Measurements from ENCODE around the gene C5orf15. TPM values are rescaled to one million over a fixed set of nuclear protein-coding genes. Genes with fewer than 3 reads are reported as not detected.
A peak's percentile ranks its signal among the peaks of the same experiment; 100 is the strongest.
"Not testable (repeated sequence)": the region's sequence is repeated elsewhere in the genome, so short reads cannot be mapped to it uniquely, and the experiment has no call there.

C5orf15 gene
- total RNA-seq, 1 donor from 2014 or later, result 39.0 TPM

- no peak for DNase-seq (ENCODE audit: low spot score)
Observed at GRCh38 chr5:133963493-133964128, 4.8 kb downstream of the C5orf15 start.

GRCh38 chr5:133962801-133963476, 5.5 kb downstream of the C5orf15 start:
- DNase-seq (ENCODE audit: low spot score), result no peak

- DNase-seq (ENCODE audit: low spot score), result no peak
Observed at GRCh38 chr5:133962131-133962530, 6.3 kb downstream of the C5orf15 start.

GRCh38 chr5:133959643-133960042, 8.8 kb downstream of the C5orf15 start:
- DNase-seq (ENCODE audit: low spot score), result no peak

GRCh38 chr5:133957591-133957990, 10.8 kb downstream of the C5orf15 start:
- no peak for DNase-seq (ENCODE audit: low spot score)

DNA sequence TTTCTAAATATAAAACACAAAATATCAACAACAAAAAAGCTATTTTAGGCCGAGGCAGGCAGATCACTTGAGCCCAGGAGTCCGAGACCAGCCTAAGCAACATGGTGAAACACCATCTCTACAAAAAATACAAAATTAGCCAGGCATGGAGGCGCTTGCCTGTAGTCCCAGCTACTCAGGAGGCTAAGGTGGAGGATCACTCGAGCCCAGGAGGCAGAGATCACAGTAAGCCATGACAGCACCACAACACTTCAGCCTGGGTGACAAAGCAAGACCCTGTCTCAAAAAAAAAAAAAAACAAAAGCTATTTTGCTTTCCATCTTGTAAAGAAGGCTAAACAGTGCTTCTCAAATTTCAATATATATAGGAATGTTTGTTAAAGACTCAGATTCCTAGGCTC, 11.3 kb downstream of the C5orf15 start:
- DNase-seq (ENCODE audit: low spot score), result no peak

GRCh38 chr5:133956196-133956595, 12.2 kb downstream of the C5orf15 start:
- DNase-seq (ENCODE audit: low spot score), result not testable (repeated sequence)

DNA sequence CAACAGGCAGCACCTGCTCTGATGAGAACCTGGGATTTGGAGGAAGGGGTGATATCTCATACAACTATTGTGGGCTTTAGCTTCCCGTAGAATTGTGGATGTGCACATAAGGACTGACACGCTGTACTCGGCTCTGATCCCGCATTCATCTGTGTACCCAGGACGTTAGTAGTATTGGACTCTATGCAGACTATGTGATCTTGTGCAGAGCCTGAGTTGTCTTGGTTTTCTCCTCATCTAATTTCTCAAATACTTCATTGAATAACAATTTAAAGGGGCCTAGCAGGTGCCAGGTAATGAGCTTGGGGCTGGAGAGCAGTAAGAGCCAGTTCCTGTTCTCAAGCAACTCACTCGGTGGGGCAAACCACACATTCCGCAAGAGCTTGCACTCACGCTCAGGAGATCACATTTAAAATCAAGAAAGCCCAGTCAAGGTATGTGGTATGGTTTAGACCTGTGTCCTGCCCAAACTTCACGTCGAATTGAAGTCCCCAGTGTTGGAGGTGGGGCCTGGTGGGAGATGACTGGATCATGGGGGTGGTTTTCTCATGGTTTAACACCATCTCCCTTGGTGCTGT, 14.8 kb downstream of the C5orf15 start:
- DNase-seq (ENCODE audit: low spot score), result no peak

DNA sequence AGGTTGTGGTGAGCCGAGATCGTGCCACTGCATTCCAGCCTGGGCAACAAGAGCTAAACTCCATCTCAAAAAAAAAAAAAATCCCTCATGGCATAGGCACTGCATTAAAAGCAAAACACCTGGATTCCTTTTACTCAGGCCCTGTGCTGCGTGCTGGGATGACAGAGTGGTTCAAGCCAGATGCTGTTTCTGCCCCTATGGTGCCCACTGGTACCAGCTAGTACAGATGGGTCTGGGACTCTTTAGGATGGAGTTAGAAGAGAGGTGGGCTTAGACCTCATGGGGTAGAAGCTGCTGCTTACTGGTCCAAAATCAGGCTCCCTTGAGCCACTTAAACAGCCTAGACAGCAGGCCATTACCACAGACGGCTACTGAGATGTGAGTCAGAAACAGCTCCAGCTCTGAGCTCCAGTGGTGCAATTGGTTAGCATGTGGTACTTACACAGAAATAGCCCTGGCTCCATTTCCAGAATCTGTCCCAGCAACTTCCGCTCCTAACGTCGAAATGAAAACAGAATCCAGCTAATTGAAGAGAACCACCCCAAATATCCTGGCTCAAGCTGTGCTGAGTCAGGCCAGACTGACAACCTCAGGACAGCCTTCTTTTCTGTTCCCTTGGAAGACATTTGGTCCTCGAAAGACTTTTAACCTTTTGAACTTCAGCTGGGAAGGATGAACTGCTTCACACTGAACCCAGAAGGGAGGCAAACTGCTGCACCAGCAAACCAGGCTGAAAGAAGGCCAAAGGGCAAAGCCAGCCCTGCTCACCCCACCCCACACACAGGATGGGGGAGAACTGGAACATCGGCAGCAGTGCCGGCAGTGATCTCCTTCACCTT, 15.5 kb downstream of the C5orf15 start:
- peak; percentile 62 for DNase-seq (ENCODE audit: low spot score)

GRCh38 chr5:133950821-133951612, 17.4 kb downstream of the C5orf15 start:
- no peak for DNase-seq (ENCODE audit: low spot score)

DNA sequence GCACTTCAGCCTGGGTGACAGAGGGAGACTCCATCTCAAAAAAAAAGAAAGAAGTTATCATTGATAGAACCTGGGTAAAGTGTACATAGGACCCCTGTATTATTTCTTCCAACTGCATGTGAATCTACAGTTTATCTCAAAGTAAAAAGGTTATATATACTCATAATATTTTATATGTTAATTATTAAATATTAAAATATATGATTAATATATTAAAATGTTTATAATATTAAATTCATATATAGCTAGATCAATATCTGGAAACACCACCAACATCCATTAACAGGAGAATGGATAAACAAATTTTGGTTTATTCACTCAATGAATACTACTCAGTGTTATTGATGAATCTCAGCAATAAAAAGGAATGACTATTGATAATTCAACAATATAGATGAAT, 19.7 kb downstream of the C5orf15 start:
- no peak for DNase-seq (ENCODE audit: low spot score)

DNA sequence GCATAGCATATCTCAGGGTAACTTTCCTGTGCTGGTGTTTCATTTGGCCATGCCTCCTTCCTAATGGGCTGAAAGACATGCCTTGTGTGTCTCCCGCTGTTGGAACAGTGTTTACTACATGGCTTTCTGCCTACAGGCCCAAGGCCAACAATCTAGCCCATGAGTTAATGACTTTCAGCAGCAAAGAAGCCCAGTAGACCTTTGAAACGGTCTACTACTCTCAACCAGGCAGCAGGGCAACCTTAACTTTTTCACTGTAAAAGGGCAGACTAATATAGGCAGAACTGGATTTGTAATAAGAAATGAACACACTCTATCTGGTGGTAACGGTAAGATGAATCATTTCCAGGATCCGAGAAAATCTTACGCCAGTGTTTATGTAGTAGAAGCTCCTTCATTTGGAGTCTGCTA, 21.0 kb downstream of the C5orf15 start:
- no peak for DNase-seq (ENCODE audit: low spot score)

DNA sequence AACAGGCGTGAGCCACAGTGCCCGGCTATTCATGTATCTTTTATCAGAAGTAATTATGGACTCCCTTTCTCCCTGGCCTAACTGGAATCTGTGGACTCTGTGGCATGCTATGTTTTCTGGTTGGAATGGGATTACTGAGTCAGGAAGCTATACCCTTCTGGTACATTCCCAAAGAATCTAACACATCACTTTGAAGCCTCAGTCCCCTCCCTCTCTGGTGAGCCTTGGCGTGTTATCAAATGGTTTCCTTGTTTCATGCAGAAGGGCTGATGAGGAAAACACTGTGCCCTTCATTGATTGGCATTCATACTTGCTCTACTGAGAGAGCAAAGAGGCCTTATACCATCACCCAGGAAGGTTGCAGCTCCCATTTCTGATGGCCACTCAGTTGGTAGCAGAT, 22.9 kb downstream of the C5orf15 start:
- DNase-seq (ENCODE audit: low spot score), result no peak

DNA sequence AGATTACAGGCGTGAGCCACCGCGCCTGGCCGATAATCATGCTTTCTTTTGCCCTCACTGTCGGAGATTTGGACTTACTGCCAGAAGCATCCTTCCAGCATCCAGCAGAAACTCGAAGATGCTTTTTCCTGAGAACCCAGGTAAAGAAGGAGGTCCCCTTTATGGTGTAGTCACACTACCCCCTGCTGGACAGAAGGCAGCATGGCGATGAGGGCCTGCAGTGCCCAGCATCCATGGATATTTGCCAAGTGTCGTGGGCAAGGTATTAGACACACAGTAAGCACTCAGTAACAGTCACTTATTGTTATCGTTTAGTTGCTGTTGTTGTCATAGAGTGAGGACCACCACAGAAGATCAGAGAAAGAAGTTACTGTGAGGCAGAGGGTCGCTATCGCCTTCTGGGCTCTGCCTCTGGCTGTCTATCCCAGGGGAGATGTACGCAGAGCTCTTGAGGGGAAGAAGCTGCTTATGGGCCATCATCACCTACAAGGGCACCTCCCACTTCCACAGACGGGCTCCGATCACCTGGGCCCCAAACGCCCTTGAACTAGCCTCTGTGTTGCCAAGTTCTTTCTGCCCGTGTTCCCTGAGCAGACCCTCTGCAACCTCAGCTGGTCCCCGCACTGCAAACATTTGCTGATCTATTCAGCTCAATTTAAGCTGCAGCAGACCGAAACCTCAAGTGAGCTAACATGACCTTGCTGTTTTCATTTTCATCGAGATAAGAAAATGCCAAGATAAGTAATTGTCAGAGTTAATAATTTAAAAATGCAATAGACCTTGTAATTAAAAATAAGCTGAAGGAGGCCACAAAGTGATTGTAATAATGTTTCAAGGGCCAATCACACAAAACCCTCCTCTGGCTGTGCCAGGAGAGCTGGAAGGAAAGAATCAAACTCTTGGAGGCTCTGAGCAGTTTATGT, 23.9 kb downstream of the C5orf15 start:
- peak; percentile 67 for DNase-seq (ENCODE audit: low spot score)

- DNase-seq (ENCODE audit: low spot score), result no peak
Observed at GRCh38 chr5:133943475-133943817, 25.0 kb downstream of the C5orf15 start.

DNA sequence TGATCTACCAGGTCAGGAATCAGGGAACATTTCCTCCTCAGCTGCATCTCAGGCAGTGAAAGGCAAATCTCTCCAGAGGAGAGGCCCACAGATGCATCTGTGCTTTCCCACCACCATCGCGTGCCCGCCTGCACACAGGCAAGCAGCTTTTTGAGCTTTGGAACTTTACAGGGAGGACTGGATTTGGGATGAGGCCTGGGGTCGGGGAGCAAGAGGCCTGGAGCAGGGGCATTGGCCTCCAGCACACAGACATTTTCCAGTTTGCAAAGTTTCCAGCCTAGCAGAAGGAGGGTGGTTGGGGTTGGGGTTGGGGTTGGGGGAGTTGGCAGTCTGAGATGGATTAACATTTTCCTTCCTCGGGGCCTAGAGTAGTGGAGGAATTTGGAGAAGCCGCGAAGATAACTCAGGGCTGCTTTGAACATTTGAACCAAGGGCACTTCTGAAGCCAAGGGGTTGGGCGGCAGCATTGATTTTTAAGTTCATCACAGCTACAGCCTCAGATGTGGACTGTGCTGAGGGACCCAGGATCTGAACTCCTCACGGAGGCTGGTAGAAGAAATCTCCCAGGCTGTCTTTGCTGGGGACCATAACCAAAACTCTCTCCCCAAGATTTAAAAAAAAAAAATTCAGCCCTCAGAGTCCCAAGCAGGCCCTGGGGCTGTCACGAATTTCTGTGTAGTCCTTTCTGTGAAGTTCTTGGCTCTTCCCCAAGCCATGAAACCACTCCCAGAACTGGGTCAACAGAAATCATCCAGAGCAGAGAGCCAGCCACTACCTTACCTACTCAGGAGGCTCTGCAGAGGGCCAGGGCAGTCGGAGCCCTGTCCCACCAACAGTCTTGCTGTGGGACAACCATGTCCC, 25.6 kb downstream of the C5orf15 start:
- DNase-seq (ENCODE audit: low spot score), result peak; percentile 42

DNA sequence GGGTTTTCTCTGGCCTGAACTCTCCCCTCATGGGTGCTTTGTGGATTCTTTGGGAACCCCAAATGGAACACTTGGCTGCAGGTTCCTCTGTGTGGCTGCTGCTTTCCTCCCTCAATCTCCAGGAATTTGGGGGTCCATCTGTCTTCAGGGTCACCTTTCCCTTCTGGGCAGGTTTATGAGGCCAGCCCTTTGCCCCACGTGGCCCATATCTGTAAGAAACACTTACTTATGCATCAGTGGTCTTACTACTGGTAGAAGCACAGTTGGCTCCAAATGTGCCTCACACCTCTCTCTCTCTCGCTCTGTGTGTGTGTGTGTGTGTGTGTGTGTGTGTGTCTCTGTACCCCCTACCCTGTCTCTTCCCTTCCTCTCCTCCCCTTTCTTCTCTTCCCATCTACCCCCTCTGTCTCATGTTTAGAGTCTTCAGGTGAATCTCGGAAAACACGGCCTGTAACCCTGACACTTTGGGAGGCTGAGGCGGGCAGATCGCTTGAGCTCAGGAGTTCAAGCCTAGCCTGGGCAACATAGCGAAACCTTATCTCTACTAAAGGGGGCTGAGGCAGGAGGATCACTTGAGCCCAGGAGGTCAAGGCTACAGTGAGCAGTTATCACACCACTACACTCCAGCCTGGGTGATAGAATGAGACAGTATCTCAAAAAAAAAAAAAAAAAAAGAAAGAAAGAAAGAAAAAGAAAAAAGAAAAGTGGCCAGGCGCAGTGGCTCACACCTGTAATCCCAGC, 26.8 kb downstream of the C5orf15 start:
- DNase-seq (ENCODE audit: low spot score), result no peak

GRCh38 chr5:133939668-133940067, 28.8 kb downstream of the C5orf15 start:
- DNase-seq (ENCODE audit: low spot score), result no peak

- peak; percentile 29 for DNase-seq (ENCODE audit: low spot score)
Observed at GRCh38 chr5:133938929-133939328, 29.5 kb downstream of the C5orf15 start.
